Astrocyte (in vitro differentiated cells and primary cell): Measurements from ENCODE around the gene UBE2S.

Experiments used
- CTCF ChIP-seq: IDR thresholded peaks from 2 replicates; pipeline ENCODE4 v1.5.1; 2011; ENCODE audit warnings: low read depth, mild to moderate bottlenecking, inconsistent platforms, low read length, moderate library complexity; ENCODE audit not compliant: insufficient read depth
- EZH2 ChIP-seq: IDR thresholded peaks from 2 replicates; pipeline ENCODE4 v1.6.1; 2012; ENCODE audit warnings: mild to moderate bottlenecking, low read length, inconsistent platforms; ENCODE audit not compliant: insufficient read depth

DNA sequence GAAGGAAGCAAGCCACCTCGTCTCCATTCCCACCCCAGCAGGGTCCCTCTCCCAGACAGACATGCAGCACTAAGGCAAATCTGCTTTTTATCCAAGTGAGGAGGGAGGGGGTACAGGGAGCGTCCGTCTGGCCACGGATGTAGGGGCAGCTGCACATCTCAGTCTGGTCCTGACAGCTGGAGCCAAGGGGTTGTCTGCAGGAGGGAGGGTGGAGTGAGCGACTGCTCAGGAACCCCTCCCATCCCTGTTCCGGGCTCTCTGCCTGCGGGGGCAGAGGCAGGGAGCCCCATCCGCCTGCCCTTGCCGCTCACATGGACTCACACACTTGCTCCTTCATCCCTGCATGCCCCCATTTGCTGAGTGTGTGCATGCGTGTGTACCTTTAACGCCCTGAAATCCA, 28.4 kb downstream of the UBE2S start:
- TF ChIP-seq CTCF = no peak
- no peak for TF ChIP-seq EZH2
